SK-N-DZ (cell line): Measurements from ENCODE around the gene MSANTD1.

Source experiments
- DNase-seq: peaks from one replicate; pipeline ENCODE4 v3.0.0-alpha.2; 2015; ENCODE audit warnings: low spot score

Gene MSANTD1

GRCh38 chr4:3232871-3233271 lies 16.1 kb upstream of the MSANTD1 start:
- no peak for DNase-seq

GRCh38 chr4:3233391-3234071 lies 15.4 kb upstream of the MSANTD1 start:
- DNase-seq: no peak

GRCh38 chr4:3234171-3235029 lies 14.6 kb upstream of the MSANTD1 start:
- no peak for DNase-seq

GRCh38 chr4:3235030-3235345 lies 14.0 kb upstream of the MSANTD1 start:
- DNase-seq: no peak

GRCh38 chr4:3235581-3235980 lies 13.4 kb upstream of the MSANTD1 start:
- no peak for DNase-seq

GRCh38 chr4:3236326-3236878 lies 12.6 kb upstream of the MSANTD1 start:
- DNase-seq: no peak

- DNase-seq: no peak
These were observed 11.7 kb upstream of the MSANTD1 start for GRCh38 chr4:3237266-3237665.

- no peak for DNase-seq
These were observed 11.0 kb upstream of the MSANTD1 start for GRCh38 chr4:3237712-3238560.

GRCh38 chr4:3238721-3239120 lies 10.2 kb upstream of the MSANTD1 start:
- no peak for DNase-seq

- DNase-seq: no peak
These were observed 9.7 kb upstream of the MSANTD1 start for GRCh38 chr4:3239303-3239702.

GRCh38 chr4:3239998-3240920 lies 8.7 kb upstream of the MSANTD1 start:
- DNase-seq: no peak

- DNase-seq: no peak
These were observed 7.9 kb upstream of the MSANTD1 start for GRCh38 chr4:3240936-3241522.

- no peak for DNase-seq
These were observed 6.9 kb upstream of the MSANTD1 start for GRCh38 chr4:3241898-3242524.

GRCh38 chr4:3243136-3243780 lies 5.7 kb upstream of the MSANTD1 start:
- DNase-seq: no peak

GRCh38 chr4:3244002-3244401 lies 5.0 kb upstream of the MSANTD1 start:
- no peak for DNase-seq

GRCh38 chr4:3244747-3245146 lies 4.2 kb upstream of the MSANTD1 start:
- DNase-seq: no peak

- no peak for DNase-seq
These were observed 3.3 kb upstream of the MSANTD1 start for GRCh38 chr4:3245676-3246075.

GRCh38 chr4:3246458-3247398 lies 2.2 kb upstream of the MSANTD1 start:
- no peak for DNase-seq
